CD14-positive monocyte (primary cell): ENCODE results near the gene APOB. TPM values are rescaled to one million over a fixed set of nuclear protein-coding genes. Genes with fewer than 3 reads are reported as not detected.

Experiments used
- DNase-seq, 3 donors: peaks; one replicate each; pipeline ENCODE4 v3.0.0-alpha.2; 2011 to 2022
- H2AFZ ChIP-seq: 2 replicates; pipeline ENCODE4 v1.6.0; 2012; ENCODE audit warnings: mild to moderate bottlenecking, low read depth, low read length, inconsistent platforms; ENCODE audit not compliant: insufficient read depth, poor library complexity, severe bottlenecking
- H3K27ac ChIP-seq, 2 donors: 1 replicate in 1 of 2; 2 replicates in 1 of 2; pipeline ENCODE4 v1.5.1; 2012 to 2013; ENCODE audit warnings: low read length in 2 of 2, control low read depth in 1 of 2, inconsistent platforms in 1 of 2, low read depth in 1 of 2, mild to moderate bottlenecking in 1 of 2
- H3K27me3 ChIP-seq, 2 donors: one replicate each; pipeline versions ENCODE4 v1.6.0 to v1.6.1; 2011 to 2013; ENCODE audit warnings: low read length in 2 of 2; ENCODE audit not compliant: control insufficient read depth in 2 of 2, insufficient read depth in 2 of 2
- H3K36me3 ChIP-seq, 2 donors: replicated peaks in 1 of 2; 1 replicate in 1 of 2; 2 replicates in 1 of 2; pipeline versions ENCODE4 v1.5.1 to v1.6.1; 2012 to 2013; ENCODE audit warnings: low read length in 2 of 2, control low read depth in 1 of 2, inconsistent platforms in 1 of 2, mild to moderate bottlenecking in 1 of 2; ENCODE audit not compliant: insufficient read depth in 2 of 2, control insufficient read depth in 1 of 2
- H3K4me1 ChIP-seq, 2 donors: 1 replicate in 1 of 2; 2 replicates in 1 of 2; pipeline versions ENCODE4 v1.5.1 to v1.6.1; 2012 to 2013; ENCODE audit warnings: low read length in 2 of 2, control low read depth in 1 of 2, inconsistent platforms in 1 of 2, mild to moderate bottlenecking in 1 of 2, moderate library complexity in 1 of 2; ENCODE audit not compliant: insufficient read depth in 2 of 2, control insufficient read depth in 1 of 2
- H3K4me2 ChIP-seq: replicated peaks from 2 replicates; pipeline ENCODE3; 2012; ENCODE audit warnings: low read length, moderate library complexity, mild to moderate bottlenecking; ENCODE audit not compliant: poor library complexity, severe bottlenecking; ENCODE audit errors: extremely low read depth
- H3K4me3 ChIP-seq, 3 experiments: fragments of 200-600 bp in 1 of 3; sonication (generic) in 1 of 3; replicated peaks in 1 of 3; 1 replicate in 2 of 3; 2 replicates in 1 of 3; pipeline ENCODE4 v1.5.1; 2011 to 2013; ENCODE audit warnings: low read length in 3 of 3, mild to moderate bottlenecking in 3 of 3, control low read depth in 2 of 3, low read depth in 2 of 3, inconsistent platforms in 1 of 3, moderate library complexity in 1 of 3
- H3K79me2 ChIP-seq: 2 replicates; pipeline ENCODE4 v1.6.0; 2012; ENCODE audit warnings: mild to moderate bottlenecking, control low read depth, inconsistent platforms, low read length, moderate library complexity; ENCODE audit not compliant: insufficient read depth
- H3K9ac ChIP-seq: 2 replicates; pipeline ENCODE4 v1.6.0; 2017; ENCODE audit warnings: low read length, mild to moderate bottlenecking; ENCODE audit not compliant: insufficient read depth, poor library complexity, severe bottlenecking
- H3K9me3 ChIP-seq, 2 donors: replicated peaks in 1 of 2; 1 replicate in 1 of 2; 2 replicates in 1 of 2; pipeline versions ENCODE4 v1.5.1 to v1.6.1; 2012 to 2013; ENCODE audit warnings: low read length in 2 of 2, control low read depth in 1 of 2; ENCODE audit not compliant: control insufficient read depth in 1 of 2, insufficient read depth in 1 of 2
- H4K20me1 ChIP-seq: 2 replicates; pipeline ENCODE4 v1.6.0; 2012; ENCODE audit warnings: mild to moderate bottlenecking, low read length, control low read depth, moderate library complexity; ENCODE audit not compliant: insufficient read depth
- H3K27ac Mint-ChIP-seq, 7 donors: one replicate each; pipeline ENCODE4 v1.8.0; 2020; ENCODE audit warnings: mild to moderate bottlenecking in 7 of 7, mixed read lengths in 7 of 7, moderate library complexity in 6 of 7, inconsistent platforms in 2 of 7
- H3K27me3 Mint-ChIP-seq, 3 donors: one replicate each; pipeline ENCODE4 v1.8.0; 2021 to 2022; ENCODE audit warnings: low read depth in 3 of 3, mild to moderate bottlenecking in 3 of 3, mixed read lengths in 3 of 3, moderate library complexity in 3 of 3, inconsistent platforms in 1 of 3
- H3K36me3 Mint-ChIP-seq, 2 donors: one replicate each; pipeline ENCODE4 v1.8.0; 2020; ENCODE audit warnings: mixed read lengths in 2 of 2, inconsistent platforms in 1 of 2, mild to moderate bottlenecking in 1 of 2
- H3K4me1 Mint-ChIP-seq: one replicate; pipeline ENCODE4 v1.8.0; 2020; ENCODE audit warnings: mild to moderate bottlenecking, mixed read lengths
- H3K4me3 Mint-ChIP-seq, 2 donors: one replicate each; pipeline ENCODE4 v1.8.0; 2020; ENCODE audit warnings: mild to moderate bottlenecking in 2 of 2, mixed read lengths in 2 of 2, moderate library complexity in 1 of 2
- H3K9me3 Mint-ChIP-seq, 7 donors: one replicate each; pipeline ENCODE4 v1.8.0; 2020 to 2022; ENCODE audit warnings: mixed read lengths in 7 of 7, mild to moderate bottlenecking in 6 of 7, moderate library complexity in 6 of 7, inconsistent platforms in 2 of 7
- CTCF ChIP-seq: fragments of 200-600 bp; IDR thresholded peaks from one replicate; pipeline ENCODE4 v1.8.0; 2022; ENCODE audit warnings: antibody characterized with exemption, mild to moderate bottlenecking
- WGBS: methylation state at CpG from one replicate; pipeline ENCODE4 v1.1.5; 2013; ENCODE audit warnings: missing lambda C conversion rate; ENCODE audit not compliant: insufficient coverage; 5-methylcytosine and 5-hydroxymethylcytosine counted together
- intact Hi-C, 2 donors: fragments of 100-400 bp; cut with micrococcal nuclease; formaldehyde crosslinking; loops; one replicate each; pipeline versions ENCODE4 v1.15.0 to v1.15.1; 2023
- polyA plus RNA-seq, 3 donors: library from polyadenylated mRNA; depleted of rRNA in 1 of 3; unstranded in 2 of 3; stranded (reverse) in 1 of 3; fragments of 300-500 nt in 2 of 3; fragments of >200 nt in 1 of 3; fragmentation: Illumina TruSeq in 2 of 3; gene quantifications; 1 replicate in 2 of 3; 2 replicates in 1 of 3; pipeline ENCODE4 v1.2.3, GENCODE V29; 2012 to 2021

APOB gene
- polyA plus RNA-seq, 3 donors, result 0.02 TPM; not detected in 2

DNA sequence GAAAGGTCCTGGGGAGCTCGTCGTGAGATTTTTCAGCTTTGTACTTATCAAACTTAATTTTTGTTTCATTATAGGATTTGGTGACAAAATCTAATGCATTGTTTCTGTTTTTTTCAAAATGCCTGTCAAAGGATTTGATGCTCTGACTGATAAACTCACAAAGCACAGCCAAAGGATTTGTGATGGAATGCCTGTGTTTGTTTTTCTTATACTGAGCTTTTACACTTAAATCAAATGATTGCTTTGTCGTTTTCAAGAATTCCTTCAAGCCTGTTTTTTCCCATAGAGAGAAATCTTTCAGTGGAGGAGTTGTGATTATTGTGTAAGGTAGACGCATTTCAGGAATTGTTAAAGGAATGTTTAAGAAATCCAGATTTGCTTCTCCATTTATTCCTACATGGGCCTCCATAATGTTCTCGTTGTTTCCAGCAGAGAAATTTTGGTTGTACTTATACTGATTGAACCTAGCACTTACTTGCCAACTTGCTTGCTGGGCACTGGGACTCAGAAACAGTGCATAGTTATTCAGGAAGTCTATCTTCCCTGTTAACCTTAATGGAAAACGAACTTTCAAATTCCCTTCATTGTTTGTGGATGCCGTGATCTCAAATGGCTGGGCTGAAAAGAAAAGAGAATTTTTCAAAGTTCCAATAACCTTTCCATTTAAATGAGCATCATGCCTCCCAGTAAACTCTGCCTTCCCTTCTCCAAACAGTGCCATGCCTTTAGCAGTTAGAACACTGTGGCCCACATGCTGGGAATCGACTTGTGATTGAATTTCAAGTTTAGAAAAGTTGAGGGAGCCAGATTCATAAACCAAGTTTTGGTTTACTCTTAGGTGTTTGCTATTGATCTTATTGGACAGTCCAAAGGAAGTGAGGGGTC lies 36.5 kb downstream of the APOB start:
- Histone ChIP-seq H3K9ac (no peak overlapping the region), H3K27me3 (no peaks in the 10 kb centered on the region), H3K27ac (no peak overlapping the region), H3K4me2 (no peak overlapping the region), H4K20me1 (no peaks in the 10 kb centered on the region), H3K79me2 (no peaks in the 10 kb centered on the region), H3K4me1 (no peaks in the 10 kb centered on the region), H3K36me3 (no peaks in the 10 kb centered on the region), H3K9me3 (no peaks in the 10 kb centered on the region), H3K4me3 (no peak overlapping the region), H2AFZ (no peak overlapping the region)
- H3K4me3 Mint-ChIP-seq, result no peak overlapping the region
- no peak overlapping the region for H3K27ac Mint-ChIP-seq
- no peak for TF ChIP-seq CTCF
- WGBS, result no CpG with 5 or more reads among the region's 8 CpGs
- peaks cover 0 to 2% (median 0%) of the 10 kb centered on the region in 3 donors for H3K27me3 Mint-ChIP-seq
- intact Hi-C loops, result no loop called here
- DNase-seq, result no peak
- H3K9me3 Mint-ChIP-seq, result peaks cover 0 to 2% (median 0%) of the 10 kb centered on the region in 7 donors
- no peaks in the 10 kb centered on the region for H3K36me3 Mint-ChIP-seq
- H3K4me1 Mint-ChIP-seq, result no peaks in the 10 kb centered on the region

- Mint-ChIP-seq H3K4me1 (no peaks in the 10 kb centered on the region), H3K4me3 (no peak overlapping the region), H3K36me3 (no peaks in the 10 kb centered on the region), H3K27me3 (peaks cover 0 to 2% (median 0%) of the 10 kb centered on the region in 3 donors), H3K27ac (no peak overlapping the region), H3K9me3 (peaks cover 0 to 2% (median 0%) of the 10 kb centered on the region in 7 donors)
- Histone ChIP-seq H2AFZ (no peak overlapping the region), H3K9me3 (no peaks in the 10 kb centered on the region), H3K4me1 (no peaks in the 10 kb centered on the region), H3K4me2 (no peak overlapping the region), H3K9ac (no peak overlapping the region), H3K27me3 (no peaks in the 10 kb centered on the region), H3K4me3 (no peak overlapping the region), H4K20me1 (no peaks in the 10 kb centered on the region), H3K79me2 (no peaks in the 10 kb centered on the region), H3K27ac (no peak overlapping the region), H3K36me3 (no peaks in the 10 kb centered on the region)
- DNase-seq, result no peak
- intact Hi-C loops, result no loop called here
- 93% methylated on average over 3 of the region's 6 CpGs for WGBS
- TF ChIP-seq CTCF, result no peak
Observed at GRCh38 chr2:21006423-21007128, 37.3 kb downstream of the APOB start.
